SK-N-DZ (cell line): ENCODE measurements around the gene FNBP1L.

ENCODE experiments used
- DNase-seq: peaks from one replicate; pipeline ENCODE4 v3.0.0-alpha.2; 2015; ENCODE audit warnings: low spot score

FNBP1L gene

DNA sequence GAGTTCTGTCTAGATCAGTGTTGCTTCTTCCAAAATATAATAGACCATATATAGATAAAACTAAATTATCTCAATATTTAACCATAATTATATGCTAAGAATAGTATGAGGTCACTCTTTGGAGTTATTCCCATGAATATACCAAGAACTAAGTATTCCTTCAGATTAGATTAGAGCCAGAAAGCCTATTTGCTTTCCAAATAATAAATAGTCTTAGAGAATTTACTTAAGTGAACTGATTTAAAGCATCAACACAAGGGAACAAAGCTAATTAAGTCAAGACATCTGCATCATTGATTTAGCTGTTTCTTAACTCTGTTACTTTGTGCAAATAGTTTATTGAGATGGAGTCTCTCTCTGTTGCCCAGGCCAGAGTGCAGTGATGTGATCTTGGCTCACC lies 35.7 kb downstream of the FNBP1L start:
- DNase-seq = no peak

DNA sequence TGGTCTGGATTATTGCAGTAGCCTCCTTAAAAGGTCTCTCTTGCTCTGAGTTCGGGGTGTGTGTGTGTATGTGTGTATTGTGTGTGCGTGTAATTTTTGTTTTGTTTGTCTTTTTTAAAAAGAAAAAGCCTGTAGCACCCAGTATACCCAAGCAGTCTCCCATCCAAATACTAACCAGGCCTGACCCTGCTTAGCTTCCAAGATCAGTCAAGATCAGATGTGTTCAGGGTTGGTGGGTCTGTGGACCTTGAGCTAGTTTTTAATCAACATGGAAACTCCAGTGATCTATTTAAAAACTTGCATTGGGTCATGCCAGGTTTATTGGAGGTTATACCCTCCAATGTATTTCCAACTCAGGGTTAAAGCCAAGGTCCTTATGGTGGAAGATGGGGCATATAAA lies 40.3 kb downstream of the FNBP1L start:
- DNase-seq = no peak

DNA sequence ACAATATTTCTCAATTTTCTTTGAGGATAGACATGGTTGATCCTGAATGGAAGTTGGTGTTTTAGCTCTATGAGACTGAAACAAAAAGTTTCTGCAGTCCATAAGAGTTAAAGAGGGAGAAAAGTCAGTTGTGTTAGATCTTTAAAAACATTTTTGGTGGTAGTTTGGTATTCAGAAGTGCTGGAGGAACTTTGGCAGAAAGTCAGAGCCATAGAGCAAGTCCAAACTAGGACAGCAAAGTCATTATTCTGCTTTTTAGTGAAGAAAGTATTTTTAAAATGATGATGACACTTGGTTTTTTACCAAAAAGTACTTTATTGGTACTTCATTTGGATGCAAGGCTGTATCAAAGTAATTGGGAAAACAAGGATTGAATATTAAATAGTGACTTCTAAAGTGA lies 41.8 kb downstream of the FNBP1L start:
- DNase-seq = no peak

DNA sequence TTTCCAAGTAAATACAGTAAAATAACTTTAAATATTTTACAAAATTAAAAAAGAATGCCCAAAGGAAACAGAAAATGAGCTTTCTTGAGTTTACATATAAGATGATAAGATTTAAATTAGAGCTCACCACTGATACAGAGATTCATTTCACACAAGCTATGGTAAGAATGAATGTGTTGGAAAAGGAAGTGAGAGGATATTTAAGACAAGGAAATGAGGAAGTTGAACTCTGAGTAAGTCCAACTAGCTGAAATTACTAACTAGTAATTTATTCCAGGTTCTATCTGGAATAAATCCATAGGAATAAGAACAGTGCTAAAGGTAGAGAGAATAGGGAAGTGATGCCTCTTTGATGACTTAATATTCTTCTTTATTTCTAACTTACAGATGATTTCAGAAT lies 42.4 kb downstream of the FNBP1L start:
- DNase-seq = no peak

- no peak for DNase-seq
Observed at GRCh38 chr1:93495911-93496310, 48.0 kb downstream of the FNBP1L start.

GRCh38 chr1:93496520-93496919 lies 48.6 kb downstream of the FNBP1L start:
- no peak for DNase-seq

GRCh38 chr1:93499075-93499474 lies 51.2 kb downstream of the FNBP1L start:
- no peak for DNase-seq

DNA sequence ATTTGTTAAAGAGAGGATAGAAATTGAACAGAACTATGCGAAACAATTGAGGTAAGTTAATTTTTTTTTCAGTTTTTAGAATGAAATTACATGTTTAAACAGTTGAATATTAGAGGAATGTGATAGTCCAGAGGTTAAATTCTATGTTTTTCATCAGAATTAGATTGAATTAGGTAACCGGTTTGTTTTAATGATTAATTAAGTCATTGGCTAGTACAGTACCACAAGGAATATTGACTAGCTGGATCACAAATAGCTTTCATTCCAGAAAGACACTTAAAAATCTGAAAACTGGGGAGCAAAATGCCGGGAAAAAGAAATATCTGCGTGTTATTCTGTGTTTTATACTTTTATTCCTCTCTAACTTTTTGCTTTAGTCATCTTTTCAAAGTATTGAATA lies 51.6 kb downstream of the FNBP1L start:
- DNase-seq = no peak

- DNase-seq = no peak
Observed at GRCh38 chr1:93500275-93500674, 52.4 kb downstream of the FNBP1L start.

- no peak for DNase-seq
Observed at GRCh38 chr1:93501399-93501798, 53.5 kb downstream of the FNBP1L start.

- DNase-seq = no peak
Observed at GRCh38 chr1:93501829-93502369, 54.0 kb downstream of the FNBP1L start.

DNA sequence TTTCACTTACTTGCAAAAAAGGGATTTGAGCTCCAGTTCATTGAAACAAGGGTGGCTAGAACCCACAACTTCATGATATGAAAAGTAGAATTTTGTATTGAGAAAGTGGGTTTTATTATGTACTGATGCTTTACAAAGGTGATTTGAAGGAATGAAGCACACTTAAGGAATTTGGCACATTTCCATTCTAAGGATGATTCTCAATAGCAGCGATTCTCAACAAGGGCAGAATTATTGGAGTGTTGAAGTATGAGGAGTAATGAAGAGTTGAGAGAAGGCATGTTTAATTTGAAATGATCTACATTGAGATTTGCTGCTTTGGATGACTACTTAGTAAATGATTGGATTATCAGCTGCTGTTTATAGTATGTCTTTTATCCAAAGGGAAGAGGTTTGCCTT lies 54.7 kb downstream of the FNBP1L start:
- DNase-seq = no peak

- no peak for DNase-seq
Observed at GRCh38 chr1:93503163-93503562, 55.2 kb downstream of the FNBP1L start.

DNA sequence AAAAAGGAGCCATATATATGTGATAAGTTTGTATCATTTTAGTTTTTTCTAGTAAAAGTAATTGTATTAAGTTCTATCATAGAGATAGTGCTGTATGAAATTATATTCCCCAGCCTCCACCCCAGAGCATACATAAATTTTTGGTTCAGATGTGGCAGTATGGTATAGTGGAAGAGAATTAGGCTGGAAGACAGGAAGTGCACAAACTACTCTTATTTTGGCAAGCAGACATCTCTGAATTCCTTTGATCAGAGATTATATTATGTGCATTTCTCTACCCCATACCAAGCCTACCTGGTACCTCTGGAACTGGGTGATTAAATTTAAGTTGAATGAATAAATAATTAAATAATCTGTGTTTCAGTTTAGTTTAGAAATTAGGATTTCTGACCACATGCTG lies 55.9 kb downstream of the FNBP1L start:
- DNase-seq = no peak

- DNase-seq = no peak
Observed at GRCh38 chr1:93504247-93505033, 56.5 kb downstream of the FNBP1L start.

DNA sequence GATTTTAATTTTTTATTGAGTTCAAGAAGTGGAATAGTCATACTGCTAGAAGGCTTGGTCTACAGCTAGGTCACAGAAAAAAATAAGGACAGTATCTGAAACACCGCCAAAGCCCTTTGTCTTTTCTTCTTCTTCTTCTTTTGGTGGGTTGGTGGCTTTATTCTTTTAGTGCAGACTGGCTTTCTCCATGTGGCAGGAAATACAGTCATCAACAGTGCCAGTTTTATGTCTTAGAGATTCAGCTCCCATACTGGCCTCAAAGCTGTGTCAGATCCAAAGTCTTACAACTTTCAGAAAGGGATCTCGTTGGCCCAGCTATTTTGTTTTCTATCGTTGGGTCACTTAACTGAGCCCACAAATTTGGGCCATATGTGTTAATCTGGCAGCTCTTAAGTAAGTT lies 58.2 kb downstream of the FNBP1L start:
- no peak for DNase-seq

DNA sequence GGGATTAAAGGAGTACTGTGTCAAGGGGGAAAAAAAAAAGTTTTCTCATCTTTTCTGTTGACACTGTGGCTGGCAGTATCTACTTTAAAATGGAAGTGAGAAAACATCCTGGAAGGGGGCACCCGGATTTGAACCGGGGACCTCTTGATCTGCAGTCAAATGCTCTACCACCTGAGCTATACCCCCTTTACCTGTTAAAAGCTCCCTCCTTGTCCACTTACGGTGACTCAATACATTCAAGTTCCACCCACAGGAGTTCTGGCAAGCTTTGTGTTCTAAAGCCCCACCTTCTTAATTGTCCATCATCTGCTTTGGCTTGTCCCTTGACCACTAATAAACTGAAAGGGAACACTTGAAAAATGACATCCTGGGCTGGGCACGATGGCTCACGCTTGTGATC lies 68.2 kb downstream of the FNBP1L start:
- DNase-seq = no peak

GRCh38 chr1:93518516-93518915 lies 70.6 kb downstream of the FNBP1L start:
- no peak for DNase-seq

DNA sequence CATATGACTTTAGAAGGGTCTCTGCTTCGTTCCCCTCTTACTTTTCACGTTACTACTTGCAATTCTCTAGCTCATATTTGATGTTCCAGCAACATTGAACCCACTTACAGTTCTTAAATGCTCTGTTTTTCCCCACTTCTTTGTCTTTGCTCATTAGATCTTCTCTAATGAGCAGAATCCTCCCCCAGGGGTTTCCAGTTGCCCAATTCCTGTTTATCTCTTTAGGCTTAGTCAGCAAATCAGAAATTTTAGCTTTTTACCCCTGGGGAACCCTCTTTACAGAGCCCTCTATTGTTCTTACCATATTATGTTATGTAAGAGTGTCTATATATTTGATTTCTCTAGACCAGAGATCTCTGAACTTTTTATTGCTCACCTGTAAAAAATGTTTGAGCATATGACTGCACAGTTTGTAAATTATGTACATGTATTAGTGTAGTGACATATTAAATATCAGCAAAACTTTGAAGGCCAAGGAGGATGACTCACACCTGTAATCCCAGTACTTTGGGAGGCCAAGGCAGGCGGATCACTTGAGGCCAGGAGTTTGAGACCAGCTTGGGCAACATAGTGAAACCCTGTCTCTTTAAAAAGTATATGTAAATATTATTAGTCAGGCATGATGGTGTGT lies 71.4 kb downstream of the FNBP1L start:
- no peak for DNase-seq

- no peak for DNase-seq
Observed at GRCh38 chr1:93521618-93522017, 73.7 kb downstream of the FNBP1L start.

DNA sequence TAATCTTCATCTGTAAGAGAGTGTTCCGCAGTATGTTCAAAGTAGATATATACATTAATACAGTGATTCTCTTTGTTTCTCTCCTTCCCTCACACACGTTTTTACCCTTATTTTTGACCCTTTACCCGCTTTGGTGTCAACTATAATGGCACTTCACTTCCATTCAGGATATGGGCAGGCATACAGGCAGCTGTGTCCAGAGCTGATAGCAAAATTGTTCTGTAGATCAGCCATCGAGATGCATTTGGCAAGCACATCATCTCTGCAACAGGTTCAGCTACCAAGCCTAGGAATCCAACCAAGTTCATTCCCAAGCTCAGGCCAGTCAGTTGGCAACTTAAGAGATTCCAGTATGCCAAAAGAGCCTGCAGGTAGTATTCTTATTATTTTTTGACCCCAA lies 74.8 kb downstream of the FNBP1L start:
- no peak for DNase-seq

DNA sequence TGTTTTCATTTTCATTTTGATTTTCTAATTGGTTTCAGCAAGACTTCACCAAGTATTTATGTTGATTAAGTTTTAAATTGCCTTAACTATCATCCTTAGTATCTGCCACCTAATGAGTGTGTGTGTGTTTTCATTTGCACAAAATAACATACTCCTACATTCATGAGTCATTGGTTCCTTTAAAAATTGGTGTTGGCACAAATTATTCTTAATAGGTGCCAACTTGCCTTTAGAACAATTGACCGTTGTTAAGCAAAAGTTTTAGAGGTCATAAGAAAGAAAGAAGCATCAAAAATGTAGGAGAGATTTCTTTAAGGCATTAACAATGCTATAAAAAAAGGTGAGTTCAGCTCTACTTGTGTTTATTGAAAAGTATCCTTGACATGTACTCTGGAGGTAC lies 77.5 kb downstream of the FNBP1L start:
- no peak for DNase-seq

DNA sequence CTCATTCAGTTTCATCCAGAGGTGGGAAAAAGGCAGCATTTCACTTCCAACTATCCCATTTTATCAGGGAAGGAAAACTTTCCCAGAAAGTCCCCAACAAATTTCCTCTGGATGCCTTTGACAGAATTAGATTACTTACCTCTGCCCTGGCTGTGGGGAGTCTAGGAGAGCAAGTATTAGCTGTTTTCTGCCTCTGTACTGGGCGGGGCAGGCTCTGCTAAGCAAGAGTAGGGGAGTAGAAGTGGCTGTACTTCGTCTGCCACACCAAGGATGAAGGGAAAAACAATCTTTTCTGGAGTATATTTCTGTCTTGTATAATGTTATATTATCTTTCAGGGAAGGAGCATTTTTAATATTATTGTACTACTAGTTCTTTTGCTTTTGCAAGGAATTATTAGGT lies 78.5 kb downstream of the FNBP1L start:
- DNase-seq = no peak
